GM18909 (cell line): ENCODE data around the gene KLF5.

ENCODE experiments used
- ATAC-seq: cut with Tn5 transposase; IDR thresholded peaks from one replicate; pipeline ENCODE4 v1.9.1; 2021; ENCODE audit warnings: mild to moderate bottlenecking; ENCODE audit not compliant: unreplicated experiment, poor library complexity

Gene KLF5

DNA sequence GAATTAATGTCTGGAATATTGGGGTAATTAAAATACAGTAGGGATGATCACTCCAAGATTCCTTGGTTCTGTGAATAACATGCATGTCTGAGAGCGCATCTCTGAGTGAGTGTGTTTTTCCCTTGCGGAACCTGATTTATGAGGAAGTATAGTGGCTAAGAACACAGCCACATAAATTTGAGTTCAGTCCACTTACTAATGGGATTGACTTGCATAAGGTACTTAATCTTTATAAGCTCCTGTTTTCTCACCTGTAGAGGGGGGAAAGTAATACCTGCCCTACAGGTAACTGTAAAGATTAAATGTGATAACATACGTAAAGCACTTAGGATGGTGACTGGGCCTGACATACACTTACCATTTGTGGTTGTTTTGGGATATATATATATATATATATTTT, 60.8 kb downstream of the KLF5 start:
- ATAC-seq = no peak
